GM19240 (cell line): ENCODE data around the gene SCML1.
"Not testable (repeated sequence)": the region's sequence is repeated elsewhere in the genome, so short reads cannot be mapped to it uniquely, and the experiment has no call there.

ENCODE experiments used
- DNase-seq: peaks from one replicate; pipeline ENCODE4 v3.0.0; 2011; ENCODE audit warnings: low spot score; ENCODE audit not compliant: insufficient read length

Gene SCML1

GRCh38 chrX:17738737-17739535 lies 1.6 kb downstream of the SCML1 start:
- no peak for DNase-seq

- no peak for DNase-seq
These were observed 3.1 kb downstream of the SCML1 start for GRCh38 chrX:17740137-17741122.

- DNase-seq: no peak
These were observed 3.8 kb downstream of the SCML1 start for GRCh38 chrX:17741123-17741511.

- DNase-seq: no peak
These were observed 6.6 kb downstream of the SCML1 start for GRCh38 chrX:17743913-17744312.

DNA sequence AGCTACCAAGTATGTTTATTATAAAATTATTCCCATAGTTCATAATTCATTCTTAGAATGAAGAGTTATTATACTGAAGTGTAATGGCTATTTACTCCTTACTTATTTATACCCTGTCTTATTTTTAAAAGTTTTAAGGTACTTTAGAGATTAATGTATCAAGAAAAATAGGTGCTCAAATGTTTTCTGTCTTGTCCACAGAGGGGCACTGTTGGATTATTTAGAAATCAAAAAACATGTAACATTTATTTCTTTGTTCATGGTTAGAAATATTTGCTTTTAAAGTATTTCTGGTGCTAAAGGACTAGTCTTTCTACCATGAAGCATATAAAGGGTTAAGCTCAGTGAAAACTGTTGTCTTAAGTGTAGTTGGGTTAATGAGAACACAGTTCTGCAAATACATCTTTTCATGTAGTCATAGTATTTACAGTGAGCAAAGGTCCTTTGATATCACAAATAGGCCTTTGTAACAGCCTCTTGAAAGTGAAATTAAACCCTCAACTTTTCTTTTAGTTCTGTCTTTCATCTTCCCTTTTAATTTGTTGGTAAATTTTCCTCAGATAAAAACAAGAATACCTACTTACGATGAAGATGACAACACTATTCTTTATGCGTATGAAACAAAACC lies 7.7 kb downstream of the SCML1 start:
- no peak for DNase-seq

- no peak for DNase-seq
These were observed 10.4 kb downstream of the SCML1 start for GRCh38 chrX:17747692-17748091.

DNA sequence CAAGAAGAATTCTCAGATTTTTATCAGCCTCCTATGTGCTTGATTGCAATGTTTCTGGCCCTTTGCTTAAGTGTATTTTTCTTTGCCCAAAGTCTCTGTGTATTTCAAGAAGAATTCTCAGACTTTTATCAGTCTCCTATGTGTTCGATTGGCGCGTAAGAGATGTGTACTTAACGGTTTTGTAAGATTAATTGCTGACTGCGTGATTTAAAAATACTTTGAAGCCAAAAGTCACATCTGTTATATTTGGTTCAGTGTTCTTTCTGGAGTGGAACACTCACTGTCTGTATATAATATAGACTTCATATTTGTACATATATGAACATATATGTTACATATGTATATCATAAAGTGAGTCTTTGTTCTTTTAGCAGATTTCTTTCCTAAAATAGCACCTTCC lies 11.4 kb downstream of the SCML1 start:
- DNase-seq: no peak

DNA sequence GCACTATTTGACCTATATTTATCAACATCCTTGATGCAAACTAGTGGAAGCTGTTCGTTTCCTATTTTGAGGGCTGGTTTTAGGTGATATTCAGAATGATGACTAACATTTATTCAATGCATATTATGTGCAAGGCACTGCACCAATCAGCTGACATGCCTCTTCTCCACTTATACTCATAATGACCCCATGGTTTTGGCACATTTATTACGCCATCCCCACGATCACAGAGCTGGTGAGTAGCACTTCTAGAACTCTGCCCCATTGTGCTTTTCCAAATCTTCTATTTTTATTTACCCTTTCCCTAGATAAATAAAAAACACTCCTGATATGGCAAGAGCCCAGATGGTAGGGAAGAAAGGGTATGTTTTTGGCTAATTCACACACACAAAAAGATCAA lies 13.1 kb downstream of the SCML1 start:
- DNase-seq: no peak

GRCh38 chrX:17758382-17758781 lies 21.1 kb downstream of the SCML1 start:
- no peak for DNase-seq

DNA sequence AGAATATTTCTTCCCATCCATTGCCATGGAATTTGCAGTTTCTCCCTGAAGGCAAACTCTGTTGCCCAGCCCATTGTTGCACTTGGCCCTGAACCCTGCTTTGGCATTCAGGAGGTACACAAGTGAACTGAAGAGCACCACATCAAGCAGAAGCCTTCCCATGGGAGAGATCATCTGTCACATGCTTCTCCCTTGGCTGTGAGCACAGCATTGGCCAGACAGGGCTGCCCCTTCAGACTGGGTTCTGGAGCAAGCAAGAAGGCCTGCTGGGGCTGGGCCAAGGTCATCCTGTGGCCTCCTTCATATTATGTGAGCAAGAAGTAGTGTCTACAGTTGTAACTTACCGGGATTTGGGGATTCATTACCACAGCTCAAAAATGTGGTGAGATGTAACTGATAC lies 22.7 kb downstream of the SCML1 start:
- no peak for DNase-seq

DNA sequence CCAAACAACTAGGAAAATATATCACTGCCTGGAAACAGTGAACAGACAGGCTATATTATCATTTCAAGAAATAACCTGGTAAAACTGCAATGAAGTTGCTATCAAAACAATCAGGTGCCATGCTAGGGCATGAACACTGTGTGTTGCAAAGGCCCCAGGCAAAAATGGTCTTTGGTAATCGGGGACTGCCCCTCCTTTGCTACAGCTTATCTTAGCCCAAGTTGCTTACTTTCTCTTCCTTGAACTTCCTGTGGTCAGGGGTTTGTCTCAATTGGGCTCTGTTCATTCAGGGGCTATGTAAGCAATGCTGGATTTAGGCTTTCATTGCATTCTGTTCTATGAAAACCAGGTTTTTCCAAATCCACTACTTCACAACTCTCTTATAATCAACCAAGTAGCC lies 30.4 kb downstream of the SCML1 start:
- no peak for DNase-seq

GRCh38 chrX:17768997-17769396 lies 31.7 kb downstream of the SCML1 start:
- DNase-seq: no peak

GRCh38 chrX:17769701-17770269 lies 32.5 kb downstream of the SCML1 start:
- no peak for DNase-seq

GRCh38 chrX:17773221-17773876 lies 36.1 kb downstream of the SCML1 start:
- DNase-seq: no peak

GRCh38 chrX:17774053-17774452 lies 36.8 kb downstream of the SCML1 start:
- DNase-seq: no peak

DNA sequence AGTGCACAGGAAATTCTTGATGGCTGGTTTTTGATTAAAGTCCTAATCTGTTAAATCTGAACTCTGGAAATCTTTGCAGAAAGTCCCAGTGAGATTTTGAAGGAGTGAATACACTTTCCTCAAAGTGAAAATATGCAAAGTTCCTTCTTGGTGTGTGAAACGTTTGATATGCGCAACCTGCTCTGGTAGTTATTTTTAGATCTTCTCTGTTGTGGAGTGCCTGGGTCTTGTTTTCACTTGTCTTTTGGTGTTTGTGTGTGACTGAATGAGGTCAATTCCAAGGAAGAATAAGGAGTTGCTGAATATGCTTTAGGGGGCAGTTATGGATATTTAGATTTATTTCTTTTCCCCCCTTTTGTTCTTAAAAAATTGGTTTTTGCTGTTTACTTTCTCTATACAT lies 41.7 kb downstream of the SCML1 start:
- no peak for DNase-seq

GRCh38 chrX:17779434-17779833 lies 42.1 kb downstream of the SCML1 start:
- no peak for DNase-seq

DNA sequence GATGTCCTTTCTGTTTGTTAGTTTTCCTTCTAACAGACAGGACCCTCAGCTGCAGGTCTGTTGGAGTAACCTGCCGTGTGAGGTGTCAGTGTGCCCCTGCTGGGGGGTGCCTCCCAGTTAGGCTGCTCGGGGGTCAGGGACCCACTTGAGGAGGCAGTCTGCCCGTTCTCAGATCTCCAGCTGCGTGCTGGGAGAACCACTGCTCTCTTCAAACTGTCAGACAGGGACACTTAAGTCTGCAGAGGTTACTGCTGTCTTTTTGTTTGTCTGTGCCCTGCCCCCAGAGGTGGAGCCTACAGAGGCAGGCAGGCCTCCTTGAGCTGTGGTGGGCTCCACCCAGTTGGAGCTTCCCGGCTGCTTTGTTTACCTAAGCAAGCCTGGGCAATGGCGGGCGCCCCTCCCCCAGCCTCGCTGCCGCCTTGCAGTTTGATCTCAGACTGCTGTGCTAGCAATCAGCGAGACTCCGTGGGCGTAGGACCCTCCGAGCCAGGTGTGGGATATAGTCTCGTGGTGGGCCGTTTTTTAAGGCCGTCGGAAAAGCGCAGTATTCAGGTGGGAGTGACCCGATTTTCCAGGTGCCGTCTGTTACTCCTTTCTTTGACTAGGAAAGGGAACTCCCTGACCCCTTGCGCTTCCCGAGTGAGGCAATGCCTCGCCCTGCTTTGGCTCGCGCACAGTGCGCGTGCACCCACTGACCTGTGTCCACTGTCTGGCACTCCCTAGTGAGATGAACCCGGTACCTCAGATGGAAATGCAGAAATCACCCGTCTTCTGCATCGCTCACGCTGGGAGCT lies 49.5 kb downstream of the SCML1 start:
- DNase-seq: not testable (repeated sequence)

DNA sequence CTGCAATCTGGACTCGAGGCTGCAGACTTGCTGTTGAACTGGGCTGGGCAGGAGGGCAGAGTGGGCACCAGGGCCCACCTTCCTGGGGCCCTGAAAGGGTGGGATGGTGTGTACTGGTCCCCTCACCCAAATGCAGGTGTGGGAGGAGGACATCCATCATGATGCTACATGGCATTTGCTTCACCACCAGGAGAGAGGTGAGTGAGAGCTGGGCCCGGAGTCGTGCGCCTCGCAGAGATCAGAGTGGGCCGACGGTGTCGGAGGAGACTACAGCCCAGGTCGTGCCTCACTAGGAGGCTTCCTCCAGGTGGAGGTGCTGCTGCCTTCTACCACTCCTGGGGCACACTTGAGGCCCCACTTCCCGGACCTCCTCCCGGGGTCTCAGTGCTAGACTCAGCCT lies 50.3 kb downstream of the SCML1 start:
- DNase-seq: no peak

DNA sequence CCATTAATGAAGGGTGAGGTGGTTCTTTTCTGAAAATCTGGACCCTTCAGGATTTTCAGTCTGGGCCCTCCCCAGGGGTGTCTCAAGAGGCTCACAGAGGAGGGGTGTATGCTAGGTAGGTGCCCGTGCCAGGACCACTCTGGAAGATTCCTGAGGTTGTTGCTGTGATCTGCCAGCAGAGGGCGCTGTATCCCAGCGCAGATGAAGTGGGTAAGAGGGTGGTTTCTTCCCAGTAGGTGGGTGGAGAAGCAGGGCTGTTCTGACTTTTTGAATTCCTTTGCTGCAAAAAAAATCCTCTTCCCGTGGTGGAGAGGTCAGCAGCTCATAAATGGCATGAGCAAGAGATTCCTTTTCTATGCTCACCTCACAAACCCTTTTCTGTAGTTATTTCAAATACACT lies 51.1 kb downstream of the SCML1 start:
- DNase-seq: no peak
